MCF 10A (cell line): ENCODE results near the gene PDE9A. TPM values are rescaled to one million over a fixed set of nuclear protein-coding genes. Genes with fewer than 3 reads are reported as not detected.

ENCODE experiments used
- BruUV-seq: library from RNA; stranded (reverse); fragments of 400-500 nt; replicated peaks from 2 replicates; lab custom pipeline; 2021; lab: Mats Ljungman, UMichigan
- CTCF ChIA-PET: fragments of 300-600 bp; sonication (Branson Sonifier 250); formaldehyde crosslinking; extraction: SDS; loops from one replicate; lab custom pipeline; 2021; ENCODE audit warnings: antibody characterized with exemption, inconsistent platforms; lab: Yijun Ruan, JAX
- POLR2A ChIA-PET: fragments of 300-600, 350-650 bp; sonication (Branson Sonifier 250); formaldehyde crosslinking; extraction: SDS; loops from one replicate; lab custom pipeline; 2020; ENCODE audit warnings: antibody characterized with exemption, inconsistent platforms; lab: Yijun Ruan, JAX
- DNase-seq: peaks from one replicate; pipeline ENCODE4 v3.0.0-alpha.2; 2018; ENCODE audit not compliant: unreplicated experiment
- H3K27ac Mint-ChIP-seq: one replicate; pipeline ENCODE4 v1.8.0; 2022; ENCODE audit warnings: mild to moderate bottlenecking, low read depth, mixed read lengths; ENCODE audit not compliant: unreplicated experiment
- H3K27me3 Mint-ChIP-seq: one replicate; pipeline ENCODE4 v1.8.0; 2022; ENCODE audit warnings: mixed read lengths; ENCODE audit not compliant: insufficient read depth, unreplicated experiment
- H3K36me3 Mint-ChIP-seq: one replicate; pipeline ENCODE4 v1.8.0; 2022; ENCODE audit warnings: mild to moderate bottlenecking, moderate library complexity, mixed read lengths; ENCODE audit not compliant: insufficient read depth, unreplicated experiment
- H3K4me1 Mint-ChIP-seq: one replicate; pipeline ENCODE4 v1.8.0; 2022; ENCODE audit warnings: mixed read lengths; ENCODE audit not compliant: insufficient read depth, unreplicated experiment
- H3K4me3 Mint-ChIP-seq: one replicate; pipeline ENCODE4 v1.8.0; 2022; ENCODE audit warnings: mild to moderate bottlenecking, moderate library complexity, mixed read lengths; ENCODE audit not compliant: unreplicated experiment
- H3K9me3 Mint-ChIP-seq: one replicate; pipeline ENCODE4 v1.8.0; 2022; ENCODE audit warnings: mixed read lengths; ENCODE audit not compliant: unreplicated experiment
- intact Hi-C: fragments of 100-400 bp; cut with micrococcal nuclease; formaldehyde crosslinking; loops from 2 replicates; pipeline ENCODE4 v1.14.1; 2022
- total RNA-seq: library from RNA; stranded (reverse); gene quantifications from 2 replicates; pipeline ENCODE4 v1.2.3, GENCODE V29; 2022
- TF ChIP-seq, protein P1 (sequence below): fragments of 200-600 bp; IDR thresholded peaks from one replicate; pipeline ENCODE4 v1.8.0; 2022; ENCODE audit warnings: antibody characterized with exemption, mild to moderate bottlenecking; ENCODE audit not compliant: unreplicated experiment

PDE9A gene
- total RNA-seq, 1 experiment from 2014 or later, result not detected

DNA sequence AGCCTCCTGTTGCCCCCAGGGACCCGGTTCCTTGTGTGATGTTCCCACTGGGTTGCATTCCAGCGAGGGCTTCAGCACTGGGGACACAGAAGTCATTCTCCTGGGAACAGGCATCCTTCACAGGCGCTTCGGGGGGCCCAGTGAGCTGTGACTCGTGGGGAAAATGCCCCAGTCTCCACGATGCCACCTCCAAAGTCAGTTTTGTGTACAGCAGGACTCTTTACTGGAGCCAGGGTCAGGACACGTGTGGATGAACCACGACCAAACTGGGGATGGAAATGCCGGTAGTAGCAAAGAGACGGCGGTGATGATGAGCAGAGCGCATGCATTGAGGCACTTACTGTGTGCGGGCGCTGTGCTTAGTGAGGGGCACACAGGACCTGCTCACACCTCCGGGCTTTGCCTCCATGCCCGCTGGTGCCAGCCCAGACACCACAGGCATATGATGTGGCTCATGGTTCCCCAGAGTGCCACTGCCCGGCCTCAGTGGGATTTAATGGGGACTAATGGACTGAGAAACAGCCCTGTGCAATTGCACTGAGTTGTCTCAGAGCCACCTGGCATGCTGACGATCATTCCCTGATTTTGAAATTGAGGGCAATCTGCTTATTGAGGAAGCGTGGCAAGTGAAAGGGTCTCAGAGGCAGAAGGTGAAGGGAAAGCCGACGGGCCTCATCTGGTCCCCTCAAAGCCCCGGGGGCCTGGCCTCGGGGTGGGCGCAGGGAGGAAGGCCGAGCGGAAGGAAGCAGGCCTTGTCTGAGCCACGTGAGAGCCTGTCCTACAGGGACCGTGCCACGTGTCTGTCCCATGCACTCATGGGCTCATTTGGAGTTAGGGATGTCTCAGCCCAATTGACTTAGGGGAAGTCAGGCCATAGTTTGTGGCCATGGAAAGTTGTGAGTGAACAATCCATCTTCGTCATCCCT, 91.4 kb downstream of the PDE9A start:
- Mint-ChIP-seq H3K4me3 (no peak overlapping the region), H3K36me3 (no peaks in the 10 kb centered on the region), H3K9me3 (no peaks in the 10 kb centered on the region), H3K27me3 (peaks cover 72% of the 10 kb centered on the region), H3K27ac (no peak overlapping the region), H3K4me1 (no peaks in the 10 kb centered on the region)
- ChIA-PET CTCF (no interaction called here), POLR2A (no interaction called here)
- BruUV-seq, result no TSS peak
- intact Hi-C loops, result no loop called here
- DNase-seq, result no peak
- TF ChIP-seq, protein P1, sequence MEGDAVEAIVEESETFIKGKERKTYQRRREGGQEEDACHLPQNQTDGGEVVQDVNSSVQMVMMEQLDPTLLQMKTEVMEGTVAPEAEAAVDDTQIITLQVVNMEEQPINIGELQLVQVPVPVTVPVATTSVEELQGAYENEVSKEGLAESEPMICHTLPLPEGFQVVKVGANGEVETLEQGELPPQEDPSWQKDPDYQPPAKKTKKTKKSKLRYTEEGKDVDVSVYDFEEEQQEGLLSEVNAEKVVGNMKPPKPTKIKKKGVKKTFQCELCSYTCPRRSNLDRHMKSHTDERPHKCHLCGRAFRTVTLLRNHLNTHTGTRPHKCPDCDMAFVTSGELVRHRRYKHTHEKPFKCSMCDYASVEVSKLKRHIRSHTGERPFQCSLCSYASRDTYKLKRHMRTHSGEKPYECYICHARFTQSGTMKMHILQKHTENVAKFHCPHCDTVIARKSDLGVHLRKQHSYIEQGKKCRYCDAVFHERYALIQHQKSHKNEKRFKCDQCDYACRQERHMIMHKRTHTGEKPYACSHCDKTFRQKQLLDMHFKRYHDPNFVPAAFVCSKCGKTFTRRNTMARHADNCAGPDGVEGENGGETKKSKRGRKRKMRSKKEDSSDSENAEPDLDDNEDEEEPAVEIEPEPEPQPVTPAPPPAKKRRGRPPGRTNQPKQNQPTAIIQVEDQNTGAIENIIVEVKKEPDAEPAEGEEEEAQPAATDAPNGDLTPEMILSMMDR, result no peak

DNA sequence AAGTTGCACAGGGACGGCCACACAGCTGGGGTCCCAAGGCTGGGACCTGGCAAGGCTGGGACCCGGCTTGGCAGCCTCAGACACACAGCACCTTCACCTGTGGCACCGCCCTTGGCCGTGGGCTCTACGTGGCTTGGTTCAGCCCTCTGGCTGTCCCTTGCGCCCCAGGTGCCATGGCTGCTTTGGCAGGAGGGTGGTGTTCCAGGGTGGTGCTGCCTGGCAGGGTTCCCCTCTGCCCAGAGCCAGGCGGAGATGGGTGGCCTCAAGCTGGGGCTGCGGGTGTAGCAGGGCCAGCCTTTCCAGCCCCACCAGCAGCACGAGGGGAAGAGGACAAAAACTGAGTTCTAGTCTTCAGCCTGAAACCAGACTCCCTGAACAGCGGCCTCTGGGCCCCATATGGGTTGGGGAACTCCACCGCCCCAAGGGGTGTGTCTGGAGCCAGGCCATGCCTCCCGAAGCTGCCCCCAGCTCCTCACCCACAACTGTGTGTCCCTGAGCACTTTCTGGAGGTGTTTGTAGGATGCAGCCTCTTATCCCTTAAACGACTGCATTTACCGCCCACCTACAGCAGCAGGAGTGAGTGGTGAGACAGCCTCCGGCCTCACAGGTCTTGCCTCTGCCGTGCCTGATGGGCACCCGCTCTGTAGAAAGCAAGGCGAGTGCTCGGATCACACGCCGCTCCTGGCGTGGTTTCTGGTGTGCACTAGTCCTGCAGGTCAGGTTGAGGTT, 92.3 kb downstream of the PDE9A start:
- no peaks in the 10 kb centered on the region for H3K36me3 Mint-ChIP-seq
- no peaks in the 10 kb centered on the region for H3K4me1 Mint-ChIP-seq
- H3K9me3 Mint-ChIP-seq, result no peaks in the 10 kb centered on the region
- CTCF ChIA-PET, result interaction anchor here (0.6 kb wide), 1 partner anchor 18 kb away, joined by 4 read pairs; no protein-coding TSS in a partner anchor
- intact Hi-C loops, result no loop called here
- no peak for DNase-seq
- no peak overlapping the region for H3K27ac Mint-ChIP-seq
- H3K27me3 Mint-ChIP-seq, result peaks cover 63% of the 10 kb centered on the region
- no peak overlapping the region for H3K4me3 Mint-ChIP-seq
- no TSS peak for BruUV-seq
- POLR2A ChIA-PET, result no interaction called here
- TF ChIP-seq, protein P1, result no peak

GRCh38 chr21:42746240-42746592, 92.8 kb downstream of the PDE9A start:
- ChIA-PET CTCF (interaction anchor here (0.6 kb wide), 1 partner anchor 19 kb away, joined by 4 read pairs; no protein-coding TSS in a partner anchor), POLR2A (no interaction called here)
- no peaks in the 10 kb centered on the region for H3K4me1 Mint-ChIP-seq
- intact Hi-C loops, result no loop called here
- no peak overlapping the region for H3K27ac Mint-ChIP-seq
- no peak for DNase-seq
- no peak overlapping the region for H3K4me3 Mint-ChIP-seq
- no peaks in the 10 kb centered on the region for H3K36me3 Mint-ChIP-seq
- H3K9me3 Mint-ChIP-seq, result no peaks in the 10 kb centered on the region
- TF ChIP-seq, protein P1, result no peak
- BruUV-seq, result no TSS peak
- peaks cover 57% of the 10 kb centered on the region for H3K27me3 Mint-ChIP-seq

DNA sequence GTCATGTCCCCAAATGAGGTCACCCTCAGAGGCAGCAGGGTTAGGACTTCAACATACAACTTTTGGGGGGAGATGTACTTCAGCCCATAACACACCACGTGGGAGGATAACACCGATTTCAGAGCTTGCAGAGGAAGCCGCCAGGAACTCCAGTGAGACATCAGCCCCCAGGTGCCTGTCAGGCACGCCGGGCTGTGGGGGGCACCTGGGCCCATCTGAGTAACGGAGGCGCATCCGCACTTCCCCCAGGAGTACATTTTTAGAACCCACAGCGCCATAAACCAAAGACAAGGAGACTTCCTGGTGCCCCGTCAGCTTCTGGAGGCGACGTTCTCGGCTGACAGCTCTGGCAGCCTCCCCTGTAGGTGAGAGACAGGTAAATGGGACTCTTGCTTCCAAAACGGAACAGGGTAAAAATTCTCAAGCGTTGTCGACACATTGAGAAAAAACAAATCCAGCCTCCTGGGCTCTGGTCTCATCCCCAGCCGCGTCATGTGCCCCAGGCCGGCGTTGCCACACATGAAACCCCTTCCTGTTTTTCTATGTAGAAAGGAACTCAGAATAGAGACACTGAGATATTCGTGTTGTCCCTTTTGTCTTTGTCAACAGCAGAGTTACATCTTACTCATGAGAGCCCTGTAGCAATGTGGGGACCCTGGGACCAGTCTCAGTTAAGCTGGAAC, 93.3 kb downstream of the PDE9A start:
- Mint-ChIP-seq H3K9me3 (no peaks in the 10 kb centered on the region), H3K4me1 (no peaks in the 10 kb centered on the region), H3K27me3 (peaks cover 52% of the 10 kb centered on the region), H3K27ac (no peak overlapping the region), H3K4me3 (no peak overlapping the region), H3K36me3 (no peaks in the 10 kb centered on the region)
- intact Hi-C loops, result no loop called here
- no TSS peak for BruUV-seq
- TF ChIP-seq, protein P1, result no peak
- CTCF ChIA-PET, result no interaction called here
- POLR2A ChIA-PET, result no interaction called here
- DNase-seq, result no peak
